ENCODE measurements around the gene MDN1. TPM values are rescaled to one million over a fixed set of nuclear protein-coding genes. Genes with fewer than 3 reads are reported as not detected.
A peak's percentile ranks its signal among the peaks of the same experiment; 100 is the strongest.
"Not testable (repeated sequence)": the region's sequence is repeated elsewhere in the genome, so short reads cannot be mapped to it uniquely, and the experiment has no call there.

Gene MDN1
- total RNA-seq, 2 donors from 2014 or later, result 85.4 to 145 TPM

- peaks cover 89% of the 10 kb centered on the region for H3K36me3 ChIP-seq (ENCODE audit: control insufficient read depth, insufficient read depth, low read length)
These were observed 32.6 kb downstream of the MDN1 start for GRCh38 chr6:89786970-89787369.

GRCh38 chr6:89784838-89785237, 34.8 kb downstream of the MDN1 start:
- TF ChIP-seq CTCF (conservative IDR thresholded peaks at IDR 0.05), result no peak
- Histone ChIP-seq H3K9me3 (ENCODE audit: control insufficient read depth, low read length) (peaks cover 48% of the 10 kb centered on the region), H3K4me3 (ENCODE audit: low read length) (peak overlapping the region; percentile 29), H3K9ac (ENCODE audit: extremely low read depth, low read length, poor library complexity, severe bottlenecking) (no peak overlapping the region), H3K27me3 (ENCODE audit: control insufficient read depth, insufficient read depth, low read length, poor library complexity, severe bottlenecking) (no peaks in the 10 kb centered on the region), H3K27ac (ENCODE audit: low read depth, low read length) (no peak overlapping the region), H3K4me1 (ENCODE audit: control insufficient read depth, insufficient read depth, low read length) (no peaks in the 10 kb centered on the region), H3K36me3 (ENCODE audit: control insufficient read depth, insufficient read depth, low read length) (peaks cover 94% of the 10 kb centered on the region)
- no peak for DNase-seq
- Mint-ChIP-seq H3K27ac (no peak overlapping the region), H3K27me3 (ENCODE audit: insufficient read depth) (no peaks in the 10 kb centered on the region), H3K4me3 (no peak overlapping the region), H3K36me3 (ENCODE audit: low read depth) (peaks cover 89% of the 10 kb centered on the region), H3K9me3 (peaks cover 33% of the 10 kb centered on the region), H3K4me1 (no peaks in the 10 kb centered on the region)
- 98% methylated on average over 6 of the region's 6 CpGs for WGBS, 2 experiments (ENCODE audit: insufficient coverage in 1 of 2, insufficient read length in 1 of 2)

More at GRCh38 chr6:89786970-89787369, 32.6 kb downstream of the MDN1 start:
- Mint-ChIP-seq H3K4me1 (no peaks in the 10 kb centered on the region), H3K27ac (no peak overlapping the region), H3K9me3 (peaks cover 27% of the 10 kb centered on the region), H3K4me3 (no peak overlapping the region), H3K27me3 (ENCODE audit: insufficient read depth) (no peaks in the 10 kb centered on the region), H3K36me3 (ENCODE audit: low read depth) (peaks cover 83% of the 10 kb centered on the region)
- 91 to 100% methylated on average over 1 of the region's 2 CpGs for WGBS, 2 experiments (ENCODE audit: insufficient coverage in 1 of 2, insufficient read length in 1 of 2)
- H3K4me1 ChIP-seq (ENCODE audit: control insufficient read depth, insufficient read depth, low read length), result no peaks in the 10 kb centered on the region
- no peaks in the 10 kb centered on the region for H3K27me3 ChIP-seq (ENCODE audit: control insufficient read depth, insufficient read depth, low read length, poor library complexity, severe bottlenecking)
- no peak for TF ChIP-seq CTCF (conservative IDR thresholded peaks at IDR 0.05)
- no peak for DNase-seq
- H3K27ac ChIP-seq (ENCODE audit: low read depth, low read length), result no peak overlapping the region
- H3K9ac ChIP-seq (ENCODE audit: extremely low read depth, low read length, poor library complexity, severe bottlenecking), result no peak overlapping the region
- H3K4me3 ChIP-seq (ENCODE audit: low read length), result no peak overlapping the region
- H3K9me3 ChIP-seq (ENCODE audit: control insufficient read depth, low read length), result peaks cover 34% of the 10 kb centered on the region

GRCh38 chr6:89783293-89783692, 36.3 kb downstream of the MDN1 start:
- not testable (repeated sequence) for H3K27me3 Mint-ChIP-seq (ENCODE audit: insufficient read depth); H3K9ac ChIP-seq (ENCODE audit: extremely low read depth, low read length, poor library complexity, severe bottlenecking); H3K27ac Mint-ChIP-seq; DNase-seq; H3K27me3 ChIP-seq (ENCODE audit: control insufficient read depth, insufficient read depth, low read length, poor library complexity, severe bottlenecking); H3K27ac ChIP-seq (ENCODE audit: low read depth, low read length); H3K4me1 ChIP-seq (ENCODE audit: control insufficient read depth, insufficient read depth, low read length); H3K4me3 Mint-ChIP-seq; H3K4me1 Mint-ChIP-seq
- Histone ChIP-seq H3K36me3 (ENCODE audit: control insufficient read depth, insufficient read depth, low read length) (peaks cover 93% of the 10 kb centered on the region), H3K4me3 (ENCODE audit: low read length) (peak overlapping the region; percentile 50), H3K9me3 (ENCODE audit: control insufficient read depth, low read length) (peaks cover 56% of the 10 kb centered on the region)
- peaks cover 88% of the 10 kb centered on the region for H3K36me3 Mint-ChIP-seq (ENCODE audit: low read depth)
- peaks cover 33% of the 10 kb centered on the region for H3K9me3 Mint-ChIP-seq
- 96 to 98% methylated on average over 4 to 7 of the region's 7 CpGs for WGBS, 2 experiments (ENCODE audit: insufficient coverage in 1 of 2, insufficient read length in 1 of 2)

GRCh38 chr6:89782222-89782621, 37.4 kb downstream of the MDN1 start:
- H3K27ac ChIP-seq (ENCODE audit: low read depth, low read length), result no peak overlapping the region
- Mint-ChIP-seq H3K36me3 (ENCODE audit: low read depth) (peaks cover 87% of the 10 kb centered on the region), H3K4me1 (no peaks in the 10 kb centered on the region)

More at GRCh38 chr6:89782222-89782621, 37.4 kb downstream of the MDN1 start:
- Mint-ChIP-seq H3K9me3 (peaks cover 39% of the 10 kb centered on the region), H3K27ac (no peak overlapping the region), H3K27me3 (ENCODE audit: insufficient read depth) (no peaks in the 10 kb centered on the region), H3K4me3 (no peak overlapping the region)
- H3K9me3 ChIP-seq (ENCODE audit: control insufficient read depth, low read length), result peaks cover 63% of the 10 kb centered on the region
- no peak for TF ChIP-seq CTCF (conservative IDR thresholded peaks at IDR 0.05)
- peaks cover 93% of the 10 kb centered on the region for H3K36me3 ChIP-seq (ENCODE audit: control insufficient read depth, insufficient read depth, low read length)
- no peaks in the 10 kb centered on the region for H3K27me3 ChIP-seq (ENCODE audit: control insufficient read depth, insufficient read depth, low read length, poor library complexity, severe bottlenecking)
- no peak overlapping the region for H3K9ac ChIP-seq (ENCODE audit: extremely low read depth, low read length, poor library complexity, severe bottlenecking)
- 93 to 100% methylated on average over 1 of the region's 1 CpG for WGBS, 2 experiments (ENCODE audit: insufficient coverage in 1 of 2, insufficient read length in 1 of 2)
- no peaks in the 10 kb centered on the region for H3K4me1 ChIP-seq (ENCODE audit: control insufficient read depth, insufficient read depth, low read length)
- H3K4me3 ChIP-seq (ENCODE audit: low read length), result no peak overlapping the region
- DNase-seq, result no peak
